ENCODE results near the gene CELF6.

DNA sequence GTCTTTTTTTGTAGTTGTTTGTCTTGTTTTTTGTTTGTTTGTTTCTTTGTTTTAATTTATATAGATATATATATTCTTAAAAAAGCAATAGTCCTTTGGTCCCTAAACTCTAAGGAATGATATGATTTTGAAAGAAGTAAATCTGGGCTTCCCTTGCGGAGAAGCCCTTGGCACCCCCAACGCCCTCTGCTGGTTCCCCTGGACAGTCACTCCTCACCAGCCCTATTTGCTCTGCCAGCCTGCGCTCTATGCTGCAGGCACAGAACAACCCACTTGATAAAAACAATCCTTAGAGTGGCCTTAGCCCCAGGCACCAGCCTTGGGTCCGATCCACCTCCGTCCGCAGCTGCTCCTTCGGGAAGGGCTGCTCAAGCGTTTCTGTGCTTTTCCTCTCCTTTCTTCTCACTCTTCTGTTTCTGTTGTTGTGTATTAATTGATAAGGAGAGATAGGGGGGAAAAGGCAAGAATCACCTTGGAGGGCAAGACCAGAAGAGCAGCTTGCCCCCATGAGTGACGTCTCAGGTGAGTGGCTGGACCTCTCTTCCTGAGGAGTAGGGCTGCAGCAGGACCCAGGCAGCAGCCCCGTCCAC, 33.9 kb downstream of the CELF6 start:
- TF ChIP-seq, protein P1, sequence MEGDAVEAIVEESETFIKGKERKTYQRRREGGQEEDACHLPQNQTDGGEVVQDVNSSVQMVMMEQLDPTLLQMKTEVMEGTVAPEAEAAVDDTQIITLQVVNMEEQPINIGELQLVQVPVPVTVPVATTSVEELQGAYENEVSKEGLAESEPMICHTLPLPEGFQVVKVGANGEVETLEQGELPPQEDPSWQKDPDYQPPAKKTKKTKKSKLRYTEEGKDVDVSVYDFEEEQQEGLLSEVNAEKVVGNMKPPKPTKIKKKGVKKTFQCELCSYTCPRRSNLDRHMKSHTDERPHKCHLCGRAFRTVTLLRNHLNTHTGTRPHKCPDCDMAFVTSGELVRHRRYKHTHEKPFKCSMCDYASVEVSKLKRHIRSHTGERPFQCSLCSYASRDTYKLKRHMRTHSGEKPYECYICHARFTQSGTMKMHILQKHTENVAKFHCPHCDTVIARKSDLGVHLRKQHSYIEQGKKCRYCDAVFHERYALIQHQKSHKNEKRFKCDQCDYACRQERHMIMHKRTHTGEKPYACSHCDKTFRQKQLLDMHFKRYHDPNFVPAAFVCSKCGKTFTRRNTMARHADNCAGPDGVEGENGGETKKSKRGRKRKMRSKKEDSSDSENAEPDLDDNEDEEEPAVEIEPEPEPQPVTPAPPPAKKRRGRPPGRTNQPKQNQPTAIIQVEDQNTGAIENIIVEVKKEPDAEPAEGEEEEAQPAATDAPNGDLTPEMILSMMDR (IDR thresholded peaks at IDR 0.05; ENCODE audit: low read depth, low read length, missing input control), result peak; percentile 61
- TF ChIP-seq EGR1 (IDR thresholded peaks at IDR 0.05; ENCODE audit: low read depth in 2 of 2) (no peak), REST (IDR thresholded peaks at IDR 0.05) (no peak), ATF3 (IDR thresholded peaks at IDR 0.05) (no peak), RAD21 (IDR thresholded peaks at IDR 0.05) (peak; percentile 53 to 73), MAX (IDR thresholded peaks at IDR 0.05) (no peak), GABPA (IDR thresholded peaks at IDR 0.05 in 1 of 2, conservative IDR thresholded peaks at IDR 0.05 in 1 of 2) (no peak), SP1 (IDR thresholded peaks at IDR 0.05) (no peak), TAF1 (conservative IDR thresholded peaks at IDR 0.05) (no peak), YY1 (IDR thresholded peaks at IDR 0.05) (no peak)
- TF ChIP-seq, protein P2, sequence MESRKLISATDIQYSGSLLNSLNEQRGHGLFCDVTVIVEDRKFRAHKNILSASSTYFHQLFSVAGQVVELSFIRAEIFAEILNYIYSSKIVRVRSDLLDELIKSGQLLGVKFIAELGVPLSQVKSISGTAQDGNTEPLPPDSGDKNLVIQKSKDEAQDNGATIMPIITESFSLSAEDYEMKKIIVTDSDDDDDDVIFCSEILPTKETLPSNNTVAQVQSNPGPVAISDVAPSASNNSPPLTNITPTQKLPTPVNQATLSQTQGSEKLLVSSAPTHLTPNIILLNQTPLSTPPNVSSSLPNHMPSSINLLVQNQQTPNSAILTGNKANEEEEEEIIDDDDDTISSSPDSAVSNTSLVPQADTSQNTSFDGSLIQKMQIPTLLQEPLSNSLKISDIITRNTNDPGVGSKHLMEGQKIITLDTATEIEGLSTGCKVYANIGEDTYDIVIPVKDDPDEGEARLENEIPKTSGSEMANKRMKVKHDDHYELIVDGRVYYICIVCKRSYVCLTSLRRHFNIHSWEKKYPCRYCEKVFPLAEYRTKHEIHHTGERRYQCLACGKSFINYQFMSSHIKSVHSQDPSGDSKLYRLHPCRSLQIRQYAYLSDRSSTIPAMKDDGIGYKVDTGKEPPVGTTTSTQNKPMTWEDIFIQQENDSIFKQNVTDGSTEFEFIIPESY (IDR thresholded peaks at IDR 0.05), result no peak
